Activated naive CD4-positive, alpha-beta T cell treated with Interleukin-2 at 50 U/mL for 16 hours (primary cell): ENCODE results near the gene PDE6B.
"Not testable (repeated sequence)": the region's sequence is repeated elsewhere in the genome, so short reads cannot be mapped to it uniquely, and the experiment has no call there.

Experiments
- DNase-seq: peaks from one replicate; pipeline ENCODE4 v3.0.0-alpha.2; 2020

PDE6B gene

DNA sequence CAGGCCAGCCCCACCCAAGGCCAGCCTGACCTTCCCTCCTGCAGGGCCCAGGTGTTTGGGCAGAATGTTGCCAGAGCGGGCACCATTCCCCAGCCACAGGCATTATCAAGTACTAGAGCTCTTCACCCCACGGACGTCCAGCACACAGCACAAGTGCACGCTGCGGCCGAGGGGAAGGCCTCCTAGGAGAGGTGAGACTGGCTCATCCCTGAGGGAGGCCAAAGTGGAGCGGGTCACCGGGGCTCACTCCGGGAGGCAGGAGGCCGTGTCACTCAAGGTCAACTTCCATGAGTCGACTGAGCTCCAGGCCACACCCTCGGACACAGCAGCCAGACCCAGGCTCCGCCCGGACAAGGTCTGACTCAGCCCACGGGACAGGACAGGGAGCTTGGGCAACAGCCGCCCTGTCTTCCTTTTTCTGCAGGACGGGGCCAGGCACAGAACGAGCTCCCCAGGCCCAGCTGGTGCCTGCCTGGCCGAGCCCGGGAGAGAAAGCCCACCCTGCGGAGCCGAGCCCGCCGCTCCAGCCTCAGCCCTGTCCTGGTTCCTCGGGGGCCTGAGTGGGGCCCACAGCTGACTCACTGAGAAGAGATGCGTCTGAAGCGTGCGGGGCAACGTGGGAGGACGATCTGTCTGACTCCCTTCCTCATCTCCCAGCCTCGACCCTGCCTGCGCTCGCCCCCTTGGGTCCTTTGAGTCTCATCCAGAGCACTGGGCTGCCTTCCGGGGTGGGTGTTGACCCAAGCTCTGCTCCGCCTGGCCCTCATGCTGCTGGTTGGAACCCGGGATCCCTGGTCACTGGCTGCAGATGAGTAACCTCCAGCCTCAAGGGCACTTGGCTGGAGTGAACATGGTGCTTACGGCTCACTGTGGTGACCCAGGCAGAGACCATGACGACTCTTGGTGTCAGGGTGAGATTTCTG, 61.9 kb downstream of the PDE6B start:
- DNase-seq: no peak

DNA sequence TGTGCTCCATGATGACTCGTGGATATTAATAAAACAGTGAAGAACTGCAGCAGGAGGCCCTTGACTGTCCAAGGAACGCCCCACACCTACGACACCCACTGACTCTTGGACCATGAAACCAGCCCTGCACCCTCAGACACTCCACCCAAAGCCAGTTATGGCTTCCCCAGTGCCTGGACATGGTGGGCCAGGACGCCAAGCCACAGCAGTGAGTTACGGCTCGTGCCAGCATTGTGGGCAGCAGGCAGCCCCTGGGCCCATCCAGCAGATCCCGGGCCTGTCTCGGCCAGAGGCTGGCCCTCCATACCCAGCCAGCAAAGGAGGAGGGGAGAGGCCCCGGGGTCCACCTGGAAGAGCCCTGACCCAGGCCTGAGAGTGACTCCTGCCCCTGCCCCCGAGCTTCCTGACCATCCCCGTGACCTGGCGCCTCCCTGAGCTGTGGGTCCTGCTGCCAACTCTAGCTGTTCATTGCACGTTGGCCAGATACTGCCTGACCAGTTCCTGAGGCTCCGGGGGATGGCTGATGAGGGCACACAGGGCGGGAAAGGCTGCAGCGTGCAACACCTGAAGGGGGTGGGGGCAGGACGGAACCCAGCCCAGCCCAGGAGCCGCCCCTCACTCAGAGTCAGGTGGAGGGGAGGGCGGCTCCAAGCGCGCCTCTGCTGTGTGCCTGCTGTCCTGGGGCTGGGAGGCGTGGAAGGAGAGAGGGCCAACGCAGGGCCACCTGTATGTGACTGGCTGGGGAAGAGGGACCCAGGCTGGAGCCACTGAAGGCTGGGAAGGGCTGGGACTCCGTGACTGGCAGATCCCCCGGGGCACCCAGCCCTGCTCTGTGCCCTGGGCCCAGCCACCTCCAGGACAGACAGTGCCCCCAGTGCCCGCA, 62.8 kb downstream of the PDE6B start:
- DNase-seq: no peak

DNA sequence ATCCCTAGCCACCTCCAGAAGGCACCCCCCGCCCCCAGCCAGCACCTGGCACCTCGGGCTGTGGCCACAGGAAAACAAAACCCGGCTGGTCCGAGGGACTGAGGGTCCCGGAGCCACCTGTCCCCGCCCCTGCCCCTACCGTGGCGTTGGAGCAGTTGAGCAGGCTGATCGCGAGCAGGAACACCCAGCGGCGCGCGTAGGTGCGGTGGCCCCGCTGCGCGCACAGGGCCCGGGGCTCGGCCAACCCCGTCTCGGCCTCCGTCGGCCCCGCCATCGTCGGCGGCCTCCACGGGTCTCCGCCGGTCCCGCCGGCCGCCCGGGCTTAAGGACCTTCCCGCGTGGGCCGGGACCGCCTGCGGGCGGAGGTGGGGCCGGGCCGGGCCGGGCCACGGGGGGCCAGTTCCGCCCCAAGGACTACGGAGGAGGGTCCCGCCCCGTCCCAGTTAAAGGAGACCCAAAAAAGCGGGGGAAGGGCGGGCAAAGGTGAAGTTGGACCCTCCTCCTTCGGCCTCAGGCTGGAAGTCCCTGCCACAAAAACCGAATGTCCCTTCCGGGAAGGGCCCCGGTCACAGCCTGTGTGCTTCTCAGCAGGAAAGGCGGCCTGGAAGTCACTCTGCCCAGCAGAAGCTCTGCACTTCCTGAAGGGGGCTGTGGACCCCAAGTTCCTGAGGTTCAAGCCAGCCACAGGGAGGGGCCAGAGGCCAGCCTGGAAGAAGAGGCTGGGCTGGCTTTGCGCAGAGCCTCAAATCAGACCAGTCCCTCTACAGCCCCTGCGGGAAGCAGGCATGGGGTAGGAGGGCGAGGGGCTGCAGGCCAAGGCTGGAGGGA, 63.7 kb downstream of the PDE6B start, which contains the start of gene SLC49A3:
Gene SLC49A3 (minus strand): TSS at position 298 of the 828 bp plus-strand sequence. CDS start 24 bp downstream, at position 274.
- DNase-seq: no peak

DNA sequence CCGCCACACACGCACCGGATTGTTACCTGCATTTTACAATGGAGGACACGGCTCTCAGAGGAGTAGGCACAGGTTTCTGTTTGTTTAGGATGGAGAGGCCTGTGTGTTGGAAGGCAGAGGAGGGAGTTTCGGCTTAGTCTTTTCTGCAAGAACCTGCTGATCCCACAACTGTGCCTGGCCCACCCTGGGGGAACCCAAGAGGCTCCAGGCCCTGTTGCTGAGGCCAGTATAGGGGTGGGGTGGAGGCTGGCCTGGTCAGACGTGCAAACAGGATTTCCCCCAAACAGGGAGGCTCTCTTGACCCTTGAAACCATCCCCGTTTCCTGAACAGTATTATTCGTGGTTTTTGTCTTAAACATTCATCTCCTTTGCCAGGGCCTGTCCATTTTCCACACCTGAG, 64.3 kb downstream of the PDE6B start:
- no peak for DNase-seq

DNA sequence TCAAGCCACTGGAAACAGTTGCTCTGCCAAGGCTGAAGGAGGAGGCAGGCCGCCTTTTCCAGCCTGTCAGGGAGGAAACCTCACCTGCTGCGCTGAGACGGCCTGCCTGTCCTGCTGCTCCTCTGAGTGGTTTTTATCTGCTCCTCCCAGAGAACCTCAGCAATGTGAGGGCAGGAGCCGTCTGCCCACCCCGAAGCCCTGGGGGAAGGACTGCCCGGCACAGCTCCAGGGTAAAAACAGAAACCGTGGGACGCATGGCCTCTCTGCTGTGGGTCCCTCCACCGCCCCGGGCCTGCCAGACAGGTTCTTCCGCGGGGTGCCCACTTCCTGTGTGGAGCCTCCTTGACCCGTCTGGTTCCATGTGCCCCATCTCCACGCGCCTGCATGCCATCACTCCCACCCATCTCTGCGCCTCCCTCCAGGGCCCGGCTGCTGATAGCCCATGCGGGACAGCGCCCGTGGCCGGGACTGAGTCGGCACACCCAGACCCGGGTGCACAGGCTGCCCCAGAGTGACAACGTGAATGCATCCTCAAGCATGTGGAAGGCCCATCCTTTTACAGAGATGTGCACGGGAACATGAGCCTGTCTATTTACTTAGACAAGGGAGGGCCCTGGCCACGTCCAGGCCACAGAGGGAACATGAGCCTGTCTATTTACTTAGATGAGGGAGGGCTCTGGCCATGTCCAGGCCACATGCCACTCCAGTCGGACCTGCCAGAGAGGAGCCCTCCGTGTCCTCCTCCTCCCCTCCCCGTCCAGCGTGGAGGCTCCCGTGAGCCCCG, 67.6 kb downstream of the PDE6B start:
- no peak for DNase-seq

DNA sequence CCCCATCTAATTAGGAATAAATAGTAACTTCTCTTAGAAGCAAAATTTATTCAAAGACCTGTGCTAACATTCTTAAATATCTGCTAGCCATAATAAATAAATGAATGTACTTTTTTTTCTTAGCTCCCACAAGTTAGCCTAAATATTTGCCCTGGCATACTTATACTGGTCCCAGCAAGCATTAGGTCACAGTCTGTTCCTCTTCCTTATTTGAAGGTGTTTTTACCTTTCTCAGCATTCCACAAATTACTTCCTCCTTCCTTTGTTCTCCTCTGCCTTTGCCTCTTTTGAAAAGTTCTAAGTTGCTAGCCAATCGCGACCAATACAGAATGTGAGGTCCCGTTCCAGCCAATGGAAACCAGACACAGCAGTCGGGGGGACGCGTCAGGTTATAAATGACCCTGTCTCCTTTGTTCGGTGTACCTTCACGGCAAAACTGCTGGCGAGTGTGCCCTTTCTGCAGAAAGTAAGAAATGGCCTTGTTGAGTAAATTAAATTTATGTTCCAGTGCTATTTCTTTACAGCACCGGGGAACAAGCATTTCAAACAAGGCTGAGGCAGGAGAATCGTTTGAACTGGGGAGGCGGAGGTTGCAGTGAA, 69.1 kb downstream of the PDE6B start:
- not testable (repeated sequence) for DNase-seq

DNA sequence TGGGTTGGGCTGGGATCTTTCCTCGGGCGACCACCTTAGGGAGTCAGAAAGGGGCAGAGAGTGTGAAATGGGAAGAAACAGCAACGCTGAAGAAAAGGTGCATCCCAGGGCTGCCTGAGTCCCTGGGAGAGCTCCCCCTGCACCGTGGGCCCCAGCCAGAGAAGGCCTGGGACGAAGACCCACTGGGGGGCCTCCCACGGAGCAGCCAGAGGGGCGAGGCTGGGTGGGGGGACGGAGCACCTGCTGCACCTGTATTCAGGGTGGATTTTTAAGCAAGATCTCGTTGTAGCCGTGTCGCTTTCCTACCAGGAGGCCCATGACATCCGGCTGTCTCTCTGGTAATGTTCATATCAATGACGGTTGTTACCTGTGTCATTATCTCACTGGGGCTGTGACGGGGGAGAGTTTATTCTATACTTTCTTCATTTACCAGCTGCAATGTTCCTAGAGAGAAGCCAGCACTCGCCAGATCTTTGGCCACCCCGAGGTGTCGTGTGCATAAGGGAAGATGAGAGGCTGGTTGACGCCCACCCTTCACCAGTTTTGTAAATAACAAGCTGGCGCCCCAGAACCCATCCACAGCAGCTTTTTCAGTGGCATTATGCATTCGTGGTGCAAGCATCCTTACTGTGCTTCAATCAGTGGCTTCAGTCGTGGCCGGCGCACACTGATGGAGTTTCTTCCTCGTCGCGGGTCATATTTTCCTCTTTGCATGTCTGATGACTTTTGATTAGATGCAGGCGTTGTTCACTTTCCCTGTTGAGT, 74.6 kb downstream of the PDE6B start:
- DNase-seq: no peak

DNA sequence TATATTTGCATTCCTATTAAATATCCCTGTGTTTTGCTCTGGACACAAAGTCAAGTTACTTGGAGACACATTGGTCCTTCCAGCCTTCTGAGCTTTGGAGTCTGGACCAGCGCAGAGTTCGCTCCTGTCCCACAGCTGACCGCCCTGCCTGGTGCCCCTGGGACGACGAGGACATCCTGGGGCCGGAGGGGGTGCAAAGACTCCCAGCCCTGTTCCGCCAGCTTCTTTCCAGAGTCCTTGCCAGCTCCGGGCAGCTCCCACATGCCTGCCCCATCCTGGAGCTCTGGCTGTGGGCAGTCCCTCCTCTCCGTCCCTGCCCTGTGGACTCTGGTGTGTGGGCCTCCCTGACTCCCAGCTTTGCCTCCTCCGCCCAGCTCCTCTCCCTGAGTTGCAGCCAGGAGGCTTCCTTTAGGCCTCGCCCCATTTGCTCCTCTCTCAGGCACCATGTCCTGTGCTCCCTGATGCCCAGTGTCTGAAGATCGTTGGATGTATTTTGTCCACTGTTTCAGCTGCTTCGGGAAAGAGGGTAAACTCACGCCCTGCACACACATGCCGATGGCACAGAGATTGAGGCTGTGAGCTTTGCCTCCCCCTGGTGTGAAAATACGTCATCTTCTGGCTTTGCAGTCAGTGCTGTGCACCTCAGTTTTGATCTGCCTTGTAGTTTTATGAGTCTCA, 75.4 kb downstream of the PDE6B start:
- no peak for DNase-seq

DNA sequence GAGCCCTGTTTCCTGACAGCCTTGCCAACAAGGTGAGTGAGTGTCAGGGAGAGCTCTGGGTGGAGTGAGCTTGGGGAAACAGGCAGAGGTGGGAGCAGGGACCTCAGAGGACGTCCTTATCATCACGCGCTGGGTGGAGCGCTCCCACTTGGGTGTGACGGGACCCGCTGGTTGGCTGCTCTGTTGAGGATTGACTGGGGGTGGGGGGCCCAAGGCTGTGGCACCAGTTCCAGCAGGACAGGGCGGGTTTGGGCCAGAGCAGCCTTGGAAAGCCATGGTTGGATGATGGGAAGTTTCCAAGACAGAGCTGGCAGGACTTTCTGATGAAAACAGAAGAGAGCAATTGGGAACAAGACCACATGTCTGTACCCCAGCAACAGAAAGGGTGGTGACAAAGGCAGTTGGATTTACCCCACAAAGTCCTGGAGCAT, 77.3 kb downstream of the PDE6B start:
- DNase-seq: no peak

DNA sequence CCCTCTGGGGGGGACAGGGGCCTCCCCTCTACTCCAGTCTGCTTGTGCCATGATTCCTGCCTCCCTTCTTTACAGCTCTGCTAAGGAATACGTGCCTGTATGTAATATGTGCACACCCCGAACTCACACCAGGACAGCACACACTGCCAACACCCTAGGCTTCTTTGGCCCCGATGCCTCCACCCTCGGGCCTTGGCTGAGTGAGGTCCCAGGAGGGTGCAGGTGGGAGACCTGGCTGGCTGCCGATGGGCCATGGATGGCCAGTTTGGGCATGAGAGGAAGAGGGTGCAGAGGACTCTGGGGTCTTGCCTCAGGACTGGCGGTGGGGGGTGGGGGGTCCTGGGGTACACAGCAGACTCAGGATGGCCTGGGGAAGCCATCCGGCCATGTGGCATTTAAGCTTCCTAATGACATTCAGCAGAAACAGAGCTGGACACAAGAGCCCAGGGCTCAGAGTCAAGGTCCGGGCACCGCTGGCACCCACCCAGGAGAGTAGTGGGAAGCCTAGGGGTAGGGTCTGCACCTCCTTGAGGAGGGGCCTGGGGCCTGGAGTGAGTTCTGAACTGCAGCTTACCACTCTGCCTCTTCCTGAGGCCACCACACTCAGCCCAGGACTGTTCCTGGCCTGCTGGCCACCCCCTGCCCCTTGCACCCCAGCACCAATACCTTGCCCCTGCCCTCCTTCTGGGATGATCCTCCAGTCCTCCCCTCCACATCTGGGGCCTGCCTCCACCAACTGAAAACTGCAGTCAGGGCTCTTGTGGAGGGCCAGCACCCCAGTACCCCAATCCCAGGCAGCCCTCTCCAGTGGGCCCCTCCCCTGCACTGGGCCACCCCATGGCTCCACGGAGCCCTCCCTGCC, 78.2 kb downstream of the PDE6B start:
- no peak for DNase-seq

DNA sequence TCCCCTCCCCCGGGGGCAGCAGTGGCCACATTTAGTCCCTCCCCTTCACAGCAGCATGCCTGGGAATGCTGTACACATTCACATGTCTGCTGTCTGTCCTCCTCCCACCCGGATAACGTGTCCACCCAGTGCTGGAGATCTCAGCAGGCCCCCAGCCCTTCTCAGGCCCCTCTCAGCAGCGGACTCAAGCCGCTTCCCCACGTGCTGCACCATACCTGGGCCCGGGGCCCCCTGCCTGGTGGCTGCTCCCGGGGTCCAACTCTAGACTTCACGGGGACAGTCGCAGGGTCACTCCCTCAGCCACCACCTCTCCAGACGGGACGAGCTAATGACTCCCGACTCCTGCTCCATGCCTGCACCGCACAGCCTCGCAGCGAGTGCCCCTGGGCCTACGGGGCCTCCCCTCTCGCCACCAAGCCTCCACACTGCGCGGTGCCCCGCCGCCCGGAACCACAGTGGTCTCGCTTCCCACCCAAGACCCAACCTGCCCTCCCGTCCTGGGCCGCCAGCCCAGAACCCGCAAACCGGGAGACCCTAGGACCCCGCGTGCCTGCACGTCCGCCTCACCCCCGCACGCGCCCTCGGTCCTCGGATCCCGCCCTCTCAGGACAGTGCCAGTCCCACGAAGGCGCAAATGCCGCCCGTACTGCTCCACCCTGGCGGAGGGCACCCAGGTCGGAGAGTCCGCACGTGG, 79.0 kb downstream of the PDE6B start:
- no peak for DNase-seq

DNA sequence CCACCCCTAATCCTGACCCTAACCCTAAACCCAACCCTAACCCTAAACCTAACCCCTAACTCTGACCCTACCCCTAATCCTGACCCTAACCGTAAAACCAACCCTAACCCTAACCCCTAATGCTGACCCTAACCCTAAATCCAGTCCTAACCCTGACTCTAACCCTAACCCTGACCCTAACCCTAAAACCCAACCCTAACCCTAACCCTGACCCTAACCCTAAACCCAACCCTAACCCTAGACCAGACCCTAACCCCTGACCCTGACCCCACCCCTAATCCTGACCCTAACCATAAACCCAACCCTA, 79.6 kb downstream of the PDE6B start:
- no peak for DNase-seq

DNA sequence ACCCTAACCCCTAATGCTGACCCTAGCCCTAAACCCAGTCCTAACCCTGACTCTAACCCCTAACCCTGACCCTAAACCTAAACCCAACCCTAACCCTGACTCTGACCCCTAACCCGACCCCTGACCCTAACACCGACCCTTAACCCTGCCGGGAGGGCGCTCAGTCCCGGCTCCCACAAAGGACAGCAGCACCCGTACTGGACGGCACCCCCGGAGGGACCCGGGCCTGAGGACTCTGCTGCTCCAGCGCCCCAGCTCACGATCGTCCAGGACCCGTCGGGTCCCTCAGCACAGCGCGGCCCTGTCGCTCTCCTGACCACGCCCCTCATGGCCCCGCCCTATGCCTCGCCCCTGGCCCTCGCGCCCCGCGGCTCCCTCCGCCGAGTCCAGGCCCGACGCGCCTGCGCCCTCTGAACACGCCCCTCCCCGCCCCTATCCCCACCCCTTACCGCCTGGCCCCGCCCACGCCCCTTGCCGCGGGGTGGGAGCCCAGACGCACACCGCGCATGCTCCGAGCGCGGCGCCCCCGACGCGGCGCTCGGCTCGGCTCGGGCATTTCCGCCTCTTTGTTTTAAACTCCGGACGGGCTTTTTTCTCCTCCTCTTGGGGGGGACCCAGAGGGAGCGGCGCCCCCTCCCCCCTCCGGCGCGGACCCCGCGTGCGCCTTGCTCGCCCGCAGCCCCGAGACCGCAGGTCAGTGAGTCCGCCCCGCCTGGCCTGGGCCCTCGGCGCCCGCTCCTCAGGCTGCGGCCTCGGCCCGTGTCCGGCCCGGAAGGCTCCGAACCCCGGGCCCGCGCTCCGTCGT, 80.1 kb downstream of the PDE6B start, which contains the start of gene PCGF3:
Gene PCGF3 (plus strand): TSS at position 555 of the 805 bp plus-strand sequence. CDS start 27,849 bp downstream, outside the sequence.
- DNase-seq: peak; percentile 97

DNA sequence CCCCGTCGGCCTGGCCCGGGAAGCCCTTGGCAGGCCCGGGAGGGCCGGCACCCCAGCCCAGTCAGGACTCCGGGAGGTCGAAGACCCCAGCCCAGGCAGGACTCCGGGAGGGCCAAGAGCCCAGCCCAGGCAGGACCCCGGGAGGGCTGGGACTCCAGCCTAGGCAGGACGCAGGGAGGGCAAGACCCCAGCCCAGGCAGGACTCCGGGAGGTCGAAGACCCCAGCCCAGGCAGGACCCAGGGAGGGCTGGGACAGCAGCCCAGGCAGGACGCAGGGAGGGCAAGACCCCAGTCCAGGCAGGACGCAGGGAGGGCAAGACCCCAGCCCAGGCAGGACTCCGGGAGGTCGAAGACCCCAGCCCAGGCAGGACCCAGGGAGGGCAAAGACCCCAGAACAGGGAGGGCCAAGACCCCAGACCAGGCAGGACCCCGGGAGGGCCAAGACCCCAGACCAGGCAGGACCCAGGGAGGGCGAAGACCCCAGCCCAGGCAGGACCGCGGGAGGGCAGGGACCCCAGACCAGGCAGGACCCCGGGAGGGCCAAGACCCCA, 80.8 kb downstream of the PDE6B start:
- DNase-seq: not testable (repeated sequence)

DNA sequence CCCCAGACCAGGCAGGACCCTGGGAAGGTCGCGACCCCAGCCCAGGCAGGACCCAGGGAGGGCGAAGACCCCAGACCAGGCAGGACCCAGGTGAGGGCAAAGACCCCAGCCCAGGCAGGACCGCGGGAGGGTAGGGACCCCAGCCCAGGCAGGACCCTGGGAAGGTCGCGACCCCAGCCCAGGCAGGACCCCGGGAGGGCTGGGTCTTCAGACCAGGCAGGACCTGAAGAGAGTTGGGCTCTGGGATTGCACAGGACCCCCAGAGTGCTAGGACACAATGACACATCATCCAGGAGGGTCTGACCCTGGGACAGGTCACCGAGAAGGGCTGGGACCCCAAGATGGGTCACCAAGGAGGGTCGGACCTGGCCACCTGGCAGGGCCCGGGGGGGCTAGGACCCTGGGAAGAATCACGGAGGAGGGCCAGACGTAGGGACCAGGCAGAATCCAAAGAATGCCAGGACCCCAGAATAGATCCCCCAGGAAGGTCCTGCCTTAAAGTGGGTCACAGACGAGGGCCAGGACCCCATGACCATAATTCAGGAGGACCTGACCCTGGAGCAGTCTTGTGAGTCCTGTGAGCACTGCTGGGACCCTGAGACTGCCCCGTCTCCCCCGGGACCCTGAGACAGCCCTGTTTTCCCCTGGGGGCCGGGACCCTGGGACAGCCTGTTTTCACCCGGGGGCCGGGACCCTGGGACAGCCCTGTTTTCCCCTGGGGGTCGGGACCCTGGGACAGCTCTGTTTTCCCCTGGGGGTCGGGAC, 81.6 kb downstream of the PDE6B start:
- DNase-seq: no peak

DNA sequence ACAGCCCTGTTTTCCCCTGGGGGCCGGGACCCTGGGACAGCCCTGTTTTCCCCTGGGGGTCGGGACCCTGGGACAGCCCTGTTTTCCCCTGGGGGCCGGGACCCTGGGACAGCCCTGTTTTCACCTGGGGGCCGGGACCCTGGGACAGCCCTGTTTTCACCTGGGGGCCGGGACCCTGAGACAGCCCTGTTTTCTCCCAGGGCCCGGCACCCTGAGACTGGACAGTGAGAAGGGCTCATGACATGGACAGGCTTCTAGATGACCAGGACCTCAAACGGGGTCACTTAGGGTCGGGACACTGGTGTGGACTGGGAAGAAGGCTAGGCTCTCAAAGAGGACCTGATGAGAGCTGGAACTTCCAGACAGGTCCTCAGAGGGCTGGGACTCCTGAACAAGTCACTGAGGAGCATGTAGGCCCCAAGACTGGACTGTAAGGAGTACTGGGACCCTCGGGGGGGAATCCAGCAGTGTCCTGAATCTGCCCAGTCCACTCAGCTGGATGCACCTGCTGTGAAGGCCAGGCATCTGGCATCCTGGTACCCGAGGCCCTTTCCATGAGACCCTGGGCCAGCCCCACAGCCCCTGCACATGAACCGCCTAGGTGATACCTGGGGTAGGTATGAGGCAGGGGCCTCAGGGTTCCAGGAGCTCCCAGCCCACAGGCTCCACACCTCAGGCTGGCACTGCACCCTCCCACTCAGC, 82.7 kb downstream of the PDE6B start:
- no peak for DNase-seq
